ENCODE results near the gene MIB2. TPM values are rescaled to one million over a fixed set of nuclear protein-coding genes. Genes with fewer than 3 reads are reported as not detected.

Gene MIB2
- polyA plus RNA-seq, 1 of the 3 experiments (the other 2 are of a cell fraction) = 45.4 TPM

GRCh38 chr1:1619917-1620361 lies 4.6 kb downstream of the MIB2 start:
- Histone ChIP-seq H3K79me2 (ENCODE audit: insufficient read depth) (peaks cover 31% of the 10 kb centered on the region), H3K27ac (ENCODE audit: low read depth in 2 of 2, low read length in 1 of 2) (no peak overlapping the region), H3K9me3 (no peaks in the 10 kb centered on the region), H3K9me2 (no peaks in the 10 kb centered on the region), H3K4me3 (ENCODE audit: low read depth in 2 of 2, low read length in 1 of 2) (no peak overlapping the region), H2AFZ (ENCODE audit: low read depth) (no peak overlapping the region), H3K36me3 (replicated peaks in 1 of 2; ENCODE audit: control insufficient read depth in 1 of 2, insufficient read depth in 2 of 2, low read length in 1 of 2) (peaks cover 5 to 7% of the 10 kb centered on the region in 2 experiments), H3K4me2 (no peak overlapping the region), H3K27me3 (ENCODE audit: insufficient read depth) (no peaks in the 10 kb centered on the region), H3K9ac (no peak overlapping the region), H4K20me1 (ENCODE audit: insufficient read depth) (peaks cover under 1% of the 10 kb centered on the region; the same call in 1 of the 2 replicates), H3K4me1 (ENCODE audit: control insufficient read depth in 1 of 2, insufficient read depth in 2 of 2, low read depth in 1 of 2, low read length in 1 of 2) (peaks cover 0 to 9% of the 10 kb centered on the region in 2 experiments; a peak in 1 of 4 replicates), H3F3A (replicated peaks; ENCODE audit: insufficient read depth) (no peaks in the 10 kb centered on the region)
- ChIA-PET CTCF (interaction anchor here (1.3 to 1.5 kb wide), 2 partner anchors 10 to 65 kb away, joined by 3 to 4 read pairs; no protein-coding TSS in a partner anchor), POLR2A (no interaction called here)
- TF ChIP-seq CTCF (IDR thresholded peaks at IDR 0.05) (peak; percentile 35; the same call in 1 of the 2 replicates), EZH2phosphoT487 (IDR thresholded peaks at IDR 0.05; ENCODE audit: borderline replicate concordance, low read depth) (no peak), EP300 (IDR thresholded peaks at IDR 0.05; ENCODE audit: borderline replicate concordance in 1 of 2, low read depth in 1 of 2, low read length in 1 of 2) (no peak), NRF1 (IDR thresholded peaks at IDR 0.05; ENCODE audit: low read depth, low read length) (no peak), RAD21 (IDR thresholded peaks at IDR 0.05; ENCODE audit: low read length) (0 out of 2 replicates have a peak, but pooled peaks have one; percentile 19), GATA2 (CRISPR knock-in tag; IDR thresholded peaks at IDR 0.05) (no peak)
- no CpG with 5 or more reads among the region's 14 CpGs for WGBS (ENCODE audit: low lambda C conversion rate)
- DNase-seq = peak; percentile 59

- no peak overlapping the region for H3K4me2 ChIP-seq
- H3K27me3 ChIP-seq (ENCODE audit: insufficient read depth) = no peaks in the 10 kb centered on the region
- peaks cover 0 to 9% of the 10 kb centered on the region in 2 experiments; a peak in 1 of 4 replicates for H3K4me1 ChIP-seq (ENCODE audit: control insufficient read depth in 1 of 2, insufficient read depth in 2 of 2, low read depth in 1 of 2, low read length in 1 of 2)
- 90% methylated on average over 10 of the region's 16 CpGs for WGBS (ENCODE audit: low lambda C conversion rate)
- H3K27ac ChIP-seq (ENCODE audit: low read depth in 2 of 2, low read length in 1 of 2) = no peak overlapping the region
- peaks cover 5 to 7% of the 10 kb centered on the region in 2 experiments for H3K36me3 ChIP-seq (replicated peaks in 1 of 2; ENCODE audit: control insufficient read depth in 1 of 2, insufficient read depth in 2 of 2, low read length in 1 of 2)
- no peaks in the 10 kb centered on the region for H3F3A ChIP-seq (replicated peaks; ENCODE audit: insufficient read depth)
- H3K9me2 ChIP-seq = no peaks in the 10 kb centered on the region
- H3K9me3 ChIP-seq = no peaks in the 10 kb centered on the region
- H3K4me3 ChIP-seq (ENCODE audit: low read depth in 2 of 2, low read length in 1 of 2) = no peak overlapping the region
- no peak overlapping the region for H2AFZ ChIP-seq (ENCODE audit: low read depth)
- POLR2A ChIA-PET = no interaction called here
- no peaks in the 10 kb centered on the region; the same call in 1 of the 2 replicates for H4K20me1 ChIP-seq (ENCODE audit: insufficient read depth)
- DNase-seq = no peak
- peaks cover 30% of the 10 kb centered on the region for H3K79me2 ChIP-seq (ENCODE audit: insufficient read depth)
- CTCF ChIA-PET = interaction anchor here (1.3 to 1.5 kb wide), 2 partner anchors 9 to 65 kb away, joined by 3 to 4 read pairs; no protein-coding TSS in a partner anchor
- H3K9ac ChIP-seq = no peak overlapping the region
- no peak for TF ChIP-seq USF1 (IDR thresholded peaks at IDR 0.05; ENCODE audit: borderline replicate concordance, low read depth)
- no peak for TF ChIP-seq GABPA (IDR thresholded peaks at IDR 0.05; ENCODE audit: low read depth)
- TF ChIP-seq TCF12 (IDR thresholded peaks at IDR 0.05) = no peak
- TF ChIP-seq NRF1 (IDR thresholded peaks at IDR 0.05; ENCODE audit: low read depth, low read length) = no peak
- TF ChIP-seq PBX3 (IDR thresholded peaks at IDR 0.05) = no peak
- TF ChIP-seq NFIC (IDR thresholded peaks at IDR 0.05; ENCODE audit: borderline replicate concordance) = no peak
- no peak for TF ChIP-seq TAF1 (IDR thresholded peaks at IDR 0.05; ENCODE audit: borderline replicate concordance, low read depth, low read length)
- no peak for TF ChIP-seq RAD21 (IDR thresholded peaks at IDR 0.05; ENCODE audit: low read length)
- TF ChIP-seq ELF1 (IDR thresholded peaks at IDR 0.05) = no peak
- no peak for TF ChIP-seq FOXM1 (IDR thresholded peaks at IDR 0.05; ENCODE audit: low read depth)
- TF ChIP-seq FOSL2 (IDR thresholded peaks at IDR 0.05; ENCODE audit: borderline replicate concordance, low read depth) = no peak
- TF ChIP-seq RCOR1 (IDR thresholded peaks at IDR 0.05; ENCODE audit: low read length) = no peak
- TF ChIP-seq IRF3 (IDR thresholded peaks at IDR 0.05; ENCODE audit: low read depth, low read length) = no peak
- TF ChIP-seq USF2 (IDR thresholded peaks at IDR 0.05; ENCODE audit: borderline replicate concordance, low read depth, low read length) = no peak
These were observed 5.3 kb downstream of the MIB2 start for GRCh38 chr1:1620433-1621139.

Data from SK-N-SH (cell line).